ENCODE data around the gene ARHGAP1. TPM values are rescaled to one million over a fixed set of nuclear protein-coding genes. Genes with fewer than 3 reads are reported as not detected.

Gene ARHGAP1
- total and polyA plus RNA-seq, 7 donors = 12.5 to 36.1 (median 27.7) TPM

DNA sequence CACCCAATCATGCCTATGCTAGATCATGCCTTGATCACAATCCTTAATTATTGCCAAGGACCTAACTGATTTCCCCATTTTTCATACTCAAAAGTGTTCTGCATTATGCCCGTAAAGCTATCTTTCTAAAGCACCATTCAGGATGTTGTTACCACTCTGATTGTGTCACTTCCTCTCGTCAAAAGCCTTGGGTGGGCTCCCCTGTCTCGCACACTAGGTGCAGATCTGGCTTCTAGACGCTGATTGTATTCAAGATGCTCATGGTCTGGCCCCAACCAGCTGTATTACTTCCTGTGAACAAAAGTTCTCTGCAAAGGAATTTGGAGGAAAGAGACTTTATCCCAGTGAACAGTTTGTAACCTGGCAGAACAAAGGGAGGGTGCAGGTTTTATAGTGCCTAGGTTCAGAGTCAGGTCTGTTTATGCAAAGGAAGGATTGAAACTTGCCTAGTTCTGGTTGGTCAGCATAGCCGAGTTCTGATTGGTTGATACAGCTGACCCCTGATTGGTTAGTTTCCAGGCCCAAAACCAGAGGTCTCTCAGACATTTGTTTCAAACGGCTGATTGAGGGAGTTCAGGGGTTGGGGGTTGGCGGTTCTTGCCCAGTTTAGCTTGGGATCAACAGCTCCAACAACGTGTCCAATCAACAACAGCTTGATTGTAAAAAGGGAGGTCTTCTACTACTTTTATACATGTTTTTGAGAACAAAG is 57.6 kb downstream of the ARHGAP1 start:
- H3K9me3 ChIP-seq = no peaks in the 10 kb centered on the region
- no peak for ATAC-seq
- H3K4me1 ChIP-seq = no peaks in the 10 kb centered on the region
- no peak overlapping the region for H3K27ac ChIP-seq
- H3K36me3 ChIP-seq (ENCODE audit: insufficient read depth in 1 of 2, low read depth in 1 of 2) = peaks cover 0 to 59% of the 10 kb centered on the region in 2 donors
- H3K4me3 ChIP-seq = no peak overlapping the region
- intact Hi-C loops (cut with DNase I) = no loop called here
- no peak for DNase-seq
- TF ChIP-seq, protein P1, sequence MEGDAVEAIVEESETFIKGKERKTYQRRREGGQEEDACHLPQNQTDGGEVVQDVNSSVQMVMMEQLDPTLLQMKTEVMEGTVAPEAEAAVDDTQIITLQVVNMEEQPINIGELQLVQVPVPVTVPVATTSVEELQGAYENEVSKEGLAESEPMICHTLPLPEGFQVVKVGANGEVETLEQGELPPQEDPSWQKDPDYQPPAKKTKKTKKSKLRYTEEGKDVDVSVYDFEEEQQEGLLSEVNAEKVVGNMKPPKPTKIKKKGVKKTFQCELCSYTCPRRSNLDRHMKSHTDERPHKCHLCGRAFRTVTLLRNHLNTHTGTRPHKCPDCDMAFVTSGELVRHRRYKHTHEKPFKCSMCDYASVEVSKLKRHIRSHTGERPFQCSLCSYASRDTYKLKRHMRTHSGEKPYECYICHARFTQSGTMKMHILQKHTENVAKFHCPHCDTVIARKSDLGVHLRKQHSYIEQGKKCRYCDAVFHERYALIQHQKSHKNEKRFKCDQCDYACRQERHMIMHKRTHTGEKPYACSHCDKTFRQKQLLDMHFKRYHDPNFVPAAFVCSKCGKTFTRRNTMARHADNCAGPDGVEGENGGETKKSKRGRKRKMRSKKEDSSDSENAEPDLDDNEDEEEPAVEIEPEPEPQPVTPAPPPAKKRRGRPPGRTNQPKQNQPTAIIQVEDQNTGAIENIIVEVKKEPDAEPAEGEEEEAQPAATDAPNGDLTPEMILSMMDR (IDR thresholded peaks at IDR 0.05) = no peak
- H3K27me3 ChIP-seq (ENCODE audit: insufficient read depth in 3 of 3, low read length in 2 of 3) = no peaks in the 10 kb centered on the region
- 93 to 95% (median 94%) methylated on average over 8 of the region's 8 CpGs for WGBS, 3 donors

GRCh38 chr11:46641639-46642038 is 58.8 kb downstream of the ARHGAP1 start:
- no peak overlapping the region for H3K4me3 ChIP-seq
- intact Hi-C loops (cut with DNase I) = no loop called here
- no peaks in the 10 kb centered on the region for H3K9me3 ChIP-seq
- 75 to 81% (median 80%) methylated on average over 3 of the region's 3 CpGs for WGBS, 3 donors
- no peak overlapping the region for H3K27ac ChIP-seq
- H3K36me3 ChIP-seq (ENCODE audit: insufficient read depth in 1 of 2, low read depth in 1 of 2) = peaks cover 0 to 55% of the 10 kb centered on the region in 2 donors
- no peak for DNase-seq
- TF ChIP-seq, protein P1 (IDR thresholded peaks at IDR 0.05) = no peak
- ATAC-seq = no peak
- H3K4me1 ChIP-seq = no peaks in the 10 kb centered on the region
- no peaks in the 10 kb centered on the region for H3K27me3 ChIP-seq (ENCODE audit: insufficient read depth in 3 of 3, low read length in 2 of 3)

DNA sequence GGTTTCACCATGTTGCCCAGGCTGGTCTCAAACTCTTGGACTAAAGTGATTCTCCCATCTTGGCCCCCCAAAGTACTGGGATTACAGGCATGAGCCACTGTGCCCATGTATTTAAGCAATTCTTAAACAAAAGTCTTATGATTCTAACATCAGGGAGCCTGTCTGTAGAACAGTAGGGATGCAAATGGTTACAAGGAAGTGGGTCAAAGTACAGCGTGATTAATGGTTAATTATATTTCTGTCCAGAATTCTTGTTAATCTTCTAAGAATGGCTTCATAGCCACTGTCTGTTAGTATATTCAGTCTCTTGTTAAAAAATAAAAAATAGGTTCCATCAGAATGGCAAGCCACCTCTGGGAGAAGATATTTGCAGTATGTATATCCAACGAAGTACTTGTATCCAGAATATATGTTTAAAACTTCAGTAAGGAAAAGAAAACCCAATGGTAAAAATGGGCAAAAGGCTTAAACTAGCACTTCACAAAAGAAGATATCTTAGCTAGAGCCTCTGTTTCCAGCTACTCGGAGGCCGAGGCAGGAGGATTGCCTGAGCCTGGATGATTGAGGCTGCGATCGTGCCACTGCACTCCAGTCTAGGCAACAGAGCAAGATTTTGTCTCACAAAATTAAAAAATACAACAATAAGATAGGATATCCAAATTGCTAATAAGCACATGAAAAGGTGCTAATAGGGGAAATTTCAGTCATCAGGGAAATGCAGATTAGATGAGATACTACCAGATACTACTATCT is 60.2 kb downstream of the ARHGAP1 start:
- Histone ChIP-seq H3K36me3 (ENCODE audit: insufficient read depth in 1 of 2, low read depth in 1 of 2) (peaks cover 0 to 50% of the 10 kb centered on the region in 2 donors), H3K4me1 (no peaks in the 10 kb centered on the region), H3K4me3 (no peak overlapping the region), H3K27ac (no peak overlapping the region), H3K9me3 (no peaks in the 10 kb centered on the region), H3K27me3 (ENCODE audit: insufficient read depth in 3 of 3, low read length in 2 of 3) (no peaks in the 10 kb centered on the region)
- 95 to 97% (median 96%) methylated on average over 6 of the region's 6 CpGs for WGBS, 3 donors
- ATAC-seq = no peak
- no peak for DNase-seq
- TF ChIP-seq, protein P1 (IDR thresholded peaks at IDR 0.05) = no peak
- intact Hi-C loops (cut with DNase I) = no loop called here

DNA sequence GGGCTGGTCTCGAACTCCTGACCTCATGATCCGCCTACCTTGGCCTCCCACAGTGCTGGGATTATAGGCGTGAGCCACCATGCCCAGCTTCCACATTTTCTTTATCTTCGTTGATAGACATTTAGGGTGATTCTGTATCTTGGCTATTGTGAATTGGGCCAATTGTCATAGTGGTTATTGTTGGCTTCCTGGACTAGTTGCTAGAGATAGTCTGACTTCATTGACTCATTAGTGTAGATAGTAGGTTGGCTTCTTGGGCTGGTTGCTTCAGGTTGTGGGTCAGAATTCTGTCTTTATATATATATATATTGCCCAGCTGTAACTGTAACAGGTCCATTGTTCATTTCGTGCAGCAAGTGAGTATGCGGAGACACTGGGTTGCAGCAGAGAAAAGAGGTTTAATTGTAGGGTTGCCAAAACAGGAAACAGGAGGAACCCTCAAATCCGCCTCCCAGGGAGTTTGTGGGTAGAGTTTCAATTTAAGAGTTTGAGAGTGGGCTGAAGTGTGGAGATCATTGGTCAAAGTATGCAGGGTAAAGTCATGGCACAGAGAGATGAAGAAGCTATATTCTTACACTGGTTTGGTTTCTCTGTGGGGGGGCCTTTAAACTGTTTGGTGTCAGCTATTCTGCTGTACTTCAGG is 61.1 kb downstream of the ARHGAP1 start:
- ATAC-seq = no peak
- TF ChIP-seq, protein P1 (IDR thresholded peaks at IDR 0.05) = no peak
- intact Hi-C loops (cut with DNase I) = no loop called here
- H3K36me3 ChIP-seq (ENCODE audit: insufficient read depth in 1 of 2, low read depth in 1 of 2) = peaks cover 0 to 45% of the 10 kb centered on the region in 2 donors
- 94 to 97% (median 96%) methylated on average over 7 of the region's 7 CpGs for WGBS, 3 donors
- no peak overlapping the region for H3K27ac ChIP-seq
- H3K9me3 ChIP-seq = no peaks in the 10 kb centered on the region
- DNase-seq = no peak
- H3K4me1 ChIP-seq = no peaks in the 10 kb centered on the region
- no peaks in the 10 kb centered on the region for H3K27me3 ChIP-seq (ENCODE audit: insufficient read depth in 3 of 3, low read length in 2 of 3)
- H3K4me3 ChIP-seq = no peak overlapping the region
